Neural progenitor cell (in vitro differentiated cells): ENCODE measurements around the gene GADD45G.

Experiments
- EZH2 ChIP-seq: fragments of 200-600 bp; sonication (generic); IDR thresholded peaks from 2 replicates; pipeline ENCODE4 v1.6.1; 2017; ENCODE audit warnings: antibody characterized with exemption, mild to moderate bottlenecking, moderate library complexity
- EZH2phosphoT487 ChIP-seq: fragments of 200-600 bp; sonication (generic); IDR thresholded peaks from 2 replicates; pipeline ENCODE4 v1.6.1; 2017; ENCODE audit warnings: antibody characterized with exemption
- TF ChIP-seq, protein P1 (sequence below): fragments of 200-600 bp; sonication (generic); IDR thresholded peaks from 2 replicates; pipeline ENCODE4 v1.5.1; 2017; ENCODE audit warnings: antibody characterized with exemption, mild to moderate bottlenecking

DNA sequence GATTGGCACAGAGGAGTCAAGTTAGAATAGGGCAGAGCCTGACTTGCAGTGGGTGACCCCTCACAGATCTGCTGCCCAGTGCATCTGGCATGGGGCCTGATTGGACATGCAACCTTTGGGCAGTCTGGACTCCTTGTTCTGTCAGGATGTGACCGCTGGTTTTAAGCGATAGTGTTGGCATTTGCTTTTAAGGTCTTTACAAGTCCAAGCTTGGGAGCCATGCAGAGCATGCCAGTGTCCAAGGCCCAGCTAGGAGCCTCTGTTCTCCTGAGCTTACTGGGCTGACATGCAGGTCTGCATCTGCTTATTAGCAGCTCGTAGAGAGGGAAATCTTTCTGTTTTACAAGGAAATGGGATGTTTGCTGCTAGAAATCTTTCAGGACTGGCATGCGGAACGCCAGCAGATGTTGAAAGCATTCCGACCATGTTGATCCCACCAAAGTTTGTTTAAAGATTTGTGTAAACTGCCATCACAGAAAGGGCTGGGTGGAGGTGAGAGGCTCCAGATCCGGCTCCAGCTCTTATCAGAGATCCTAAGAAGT lies 27.5 kb downstream of the GADD45G start:
- TF ChIP-seq, protein P1, sequence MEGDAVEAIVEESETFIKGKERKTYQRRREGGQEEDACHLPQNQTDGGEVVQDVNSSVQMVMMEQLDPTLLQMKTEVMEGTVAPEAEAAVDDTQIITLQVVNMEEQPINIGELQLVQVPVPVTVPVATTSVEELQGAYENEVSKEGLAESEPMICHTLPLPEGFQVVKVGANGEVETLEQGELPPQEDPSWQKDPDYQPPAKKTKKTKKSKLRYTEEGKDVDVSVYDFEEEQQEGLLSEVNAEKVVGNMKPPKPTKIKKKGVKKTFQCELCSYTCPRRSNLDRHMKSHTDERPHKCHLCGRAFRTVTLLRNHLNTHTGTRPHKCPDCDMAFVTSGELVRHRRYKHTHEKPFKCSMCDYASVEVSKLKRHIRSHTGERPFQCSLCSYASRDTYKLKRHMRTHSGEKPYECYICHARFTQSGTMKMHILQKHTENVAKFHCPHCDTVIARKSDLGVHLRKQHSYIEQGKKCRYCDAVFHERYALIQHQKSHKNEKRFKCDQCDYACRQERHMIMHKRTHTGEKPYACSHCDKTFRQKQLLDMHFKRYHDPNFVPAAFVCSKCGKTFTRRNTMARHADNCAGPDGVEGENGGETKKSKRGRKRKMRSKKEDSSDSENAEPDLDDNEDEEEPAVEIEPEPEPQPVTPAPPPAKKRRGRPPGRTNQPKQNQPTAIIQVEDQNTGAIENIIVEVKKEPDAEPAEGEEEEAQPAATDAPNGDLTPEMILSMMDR = no peak
- TF ChIP-seq EZH2 (no peak), EZH2phosphoT487 (no peak)
